Endometrium (tissue), 2 donors: Measurements from ENCODE around the gene SLC38A5.
"Not testable (repeated sequence)": the region's sequence is repeated elsewhere in the genome, so short reads cannot be mapped to it uniquely, and the experiment has no call there.

ENCODE experiments used
- FAIRE-seq: peaks from 2 replicates; lab custom pipeline; 2012; peaks lifted over from hg19 to GRCh38; lab: Jason Lieb, UNC
- donor health status: control.
- donor health status: control.

The SLC38A5 gene

DNA sequence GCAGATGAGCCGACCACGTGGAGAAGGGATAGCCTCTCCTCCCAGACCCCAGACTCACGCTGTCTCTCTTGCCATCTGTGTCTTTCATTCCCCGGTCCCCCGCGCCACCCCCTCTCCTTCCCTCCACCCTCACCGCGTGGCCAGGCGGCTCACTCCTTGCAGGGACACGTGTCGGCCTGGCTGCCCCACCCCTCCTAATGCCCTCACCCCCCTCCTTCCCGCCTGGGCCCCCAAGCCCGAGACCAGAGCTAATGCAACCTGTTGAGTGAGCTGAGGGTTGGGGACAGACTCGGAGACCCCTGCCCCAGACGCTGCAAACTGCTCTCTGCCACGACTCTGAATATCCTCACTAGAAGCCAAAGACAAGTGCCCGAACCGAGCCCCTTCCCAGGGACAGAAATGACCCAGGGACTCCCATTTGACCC lies 1.8 kb downstream of the SLC38A5 start:
- FAIRE-seq: no peak

DNA sequence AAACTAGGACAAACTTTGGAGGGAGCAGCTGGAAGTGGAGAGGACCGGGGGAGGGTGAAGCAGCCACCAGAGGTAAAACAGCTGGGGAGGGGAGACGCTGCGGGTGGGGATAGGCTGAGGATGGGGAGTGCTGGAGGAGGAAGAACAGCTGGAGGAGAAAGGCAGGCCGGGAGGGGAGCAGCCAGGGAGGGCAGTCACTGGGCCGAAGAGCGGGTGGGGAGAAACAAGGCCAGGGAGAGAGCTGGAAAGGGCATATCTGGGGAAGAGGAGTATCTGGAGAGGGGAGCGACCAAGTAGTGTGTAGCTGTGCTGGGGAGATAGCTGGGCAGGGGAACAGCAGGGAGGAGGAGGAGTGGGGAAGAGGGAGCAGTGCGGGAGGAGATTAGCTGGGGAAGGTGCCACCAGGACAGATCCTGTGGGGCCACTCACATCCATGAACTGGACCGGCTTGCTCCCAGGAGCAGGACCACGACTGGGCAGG lies 2.7 kb downstream of the SLC38A5 start:
- no peak for FAIRE-seq

DNA sequence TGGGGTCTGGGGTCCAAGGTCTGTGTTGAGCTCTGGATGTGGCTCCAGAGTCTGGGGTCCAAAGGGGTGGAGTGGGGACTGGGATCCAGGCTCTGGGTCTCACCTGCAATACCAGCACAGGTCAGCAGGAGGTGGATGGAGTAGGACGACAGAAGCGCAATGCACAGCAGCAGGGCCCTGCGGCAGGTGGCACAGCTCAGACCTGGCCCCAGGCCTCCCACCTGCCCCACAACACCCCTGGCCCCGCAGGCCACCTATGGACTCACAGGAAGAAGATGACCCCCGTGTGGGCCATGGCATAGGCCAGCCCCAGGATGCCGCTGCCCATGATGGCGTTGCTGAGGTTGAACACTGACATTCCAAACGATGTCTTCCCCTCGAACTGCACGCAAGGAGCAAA lies 3.4 kb downstream of the SLC38A5 start:
- FAIRE-seq: no peak

DNA sequence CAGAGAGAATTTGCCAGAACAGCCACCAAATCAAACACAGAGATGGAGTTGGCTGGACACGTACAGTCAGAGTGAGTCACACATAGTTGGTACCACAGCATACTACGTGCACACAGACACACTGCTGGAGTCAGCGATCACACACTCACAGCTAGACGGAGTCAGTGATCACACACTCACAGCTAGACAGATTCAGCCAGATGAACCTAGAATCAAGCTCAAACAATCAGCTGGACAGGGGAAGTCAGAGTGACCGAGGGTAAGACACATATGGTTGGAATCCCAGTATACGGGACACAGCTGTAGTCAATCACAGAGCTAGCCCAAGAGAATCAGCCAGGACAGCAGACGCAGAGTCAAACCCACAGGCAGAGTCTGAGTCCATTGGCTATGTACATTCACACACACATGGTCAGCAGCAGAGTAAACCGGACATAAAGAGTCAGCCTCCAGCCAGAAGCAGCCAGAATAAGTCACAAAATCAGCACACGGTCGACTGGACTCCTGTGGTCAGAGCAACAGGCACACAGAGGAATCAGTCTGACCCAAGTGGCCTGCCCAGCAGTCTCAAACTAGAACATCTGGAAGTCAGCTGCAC lies 4.6 kb downstream of the SLC38A5 start:
- no peak for FAIRE-seq

DNA sequence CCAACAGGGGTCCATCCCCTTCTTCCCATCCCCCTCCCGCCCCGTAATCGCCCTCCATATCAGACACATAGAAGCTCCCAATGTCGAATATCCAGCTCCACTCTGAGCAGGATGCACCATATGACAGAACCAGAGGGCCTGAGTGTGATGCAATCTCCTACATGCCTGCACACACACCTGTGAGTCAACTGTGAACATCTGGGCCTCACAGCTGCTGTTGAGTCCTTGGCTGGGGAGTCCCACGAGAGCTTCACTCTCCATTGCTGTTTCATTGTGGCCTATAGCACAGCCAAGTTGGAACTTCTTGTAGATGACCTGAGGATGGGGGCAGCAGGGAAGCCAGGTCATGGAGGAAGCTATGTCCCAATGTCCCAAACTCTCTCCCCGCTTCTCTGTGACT lies 8.2 kb downstream of the SLC38A5 start:
- FAIRE-seq: no peak

DNA sequence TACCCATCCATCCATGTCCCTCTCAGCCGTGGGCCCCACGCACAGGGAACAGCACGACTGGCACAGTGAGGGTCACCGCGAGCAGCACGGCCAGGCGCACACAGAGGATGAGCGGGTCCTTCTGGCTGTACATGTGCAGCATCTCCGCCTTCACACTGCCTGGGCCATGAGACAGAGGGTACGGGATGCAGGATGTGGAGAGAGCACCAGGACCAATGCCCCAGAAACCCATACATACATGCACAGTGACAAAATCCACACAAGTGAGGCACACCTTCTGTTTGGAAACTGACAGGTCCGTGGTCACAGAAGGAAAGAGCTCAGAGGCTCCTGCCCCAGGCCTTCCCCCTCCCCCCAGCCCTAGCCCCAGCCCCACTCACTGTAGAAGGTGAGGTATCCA lies 9.5 kb downstream of the SLC38A5 start:
- no peak for FAIRE-seq

DNA sequence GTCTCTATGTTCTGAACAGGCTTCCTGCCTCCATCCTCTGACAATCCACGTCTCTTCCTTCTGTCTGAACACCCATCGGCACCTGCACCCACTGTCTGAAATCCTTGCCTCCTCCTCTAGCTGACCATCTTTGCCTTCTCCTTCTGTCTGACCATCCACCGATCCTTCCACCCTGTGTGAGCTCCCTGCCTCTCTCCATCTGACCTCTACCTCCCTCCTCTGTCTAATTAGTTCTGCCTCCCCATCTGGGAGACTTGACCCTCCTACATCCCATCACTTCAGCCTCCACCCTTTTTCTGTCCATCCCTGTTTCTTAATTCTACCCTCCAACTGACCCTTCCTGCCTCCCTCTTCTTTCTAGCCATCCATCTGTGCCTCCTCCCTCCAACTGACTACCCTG lies 10.0 kb downstream of the SLC38A5 start:
- FAIRE-seq: no peak

DNA sequence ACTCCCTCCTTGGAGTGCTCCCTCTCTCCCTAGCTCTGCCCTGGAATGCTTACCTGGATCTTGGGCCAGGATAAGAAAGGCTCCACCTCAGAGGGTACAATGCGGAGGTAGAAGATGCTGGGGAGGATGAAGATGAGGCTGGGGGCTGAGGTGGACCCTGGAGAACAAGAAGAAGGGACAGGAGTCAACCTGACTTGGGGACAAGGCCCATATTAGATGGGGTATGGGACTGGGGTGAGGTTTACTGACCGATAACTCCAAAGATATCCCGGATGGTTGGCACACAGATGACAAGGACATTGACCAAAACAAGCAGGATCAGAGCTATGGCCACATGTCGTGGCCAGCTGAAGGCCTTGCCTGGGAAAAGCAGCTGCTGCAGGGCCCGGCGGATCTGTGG lies 10.6 kb downstream of the SLC38A5 start:
- FAIRE-seq: no peak

DNA sequence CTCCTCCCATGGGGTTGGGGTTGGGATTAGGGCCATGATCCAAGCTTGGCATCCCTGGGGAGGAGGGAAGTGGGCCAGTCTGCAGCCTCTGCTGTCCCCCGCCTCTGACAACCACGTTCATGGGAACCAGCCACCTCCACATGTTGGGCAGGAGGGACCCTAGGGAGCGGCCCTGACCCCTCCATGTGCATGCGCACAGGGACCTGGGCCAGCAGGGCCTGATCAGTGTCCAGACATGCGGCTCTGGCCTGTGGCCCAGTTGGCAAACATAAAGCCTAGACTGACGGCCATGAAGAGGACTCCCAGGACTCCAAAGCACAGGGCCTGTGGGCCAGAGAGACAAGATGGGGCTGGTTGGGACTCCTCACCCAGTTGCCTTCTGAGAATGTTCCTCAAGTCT lies 11.3 kb downstream of the SLC38A5 start:
- FAIRE-seq: no peak

DNA sequence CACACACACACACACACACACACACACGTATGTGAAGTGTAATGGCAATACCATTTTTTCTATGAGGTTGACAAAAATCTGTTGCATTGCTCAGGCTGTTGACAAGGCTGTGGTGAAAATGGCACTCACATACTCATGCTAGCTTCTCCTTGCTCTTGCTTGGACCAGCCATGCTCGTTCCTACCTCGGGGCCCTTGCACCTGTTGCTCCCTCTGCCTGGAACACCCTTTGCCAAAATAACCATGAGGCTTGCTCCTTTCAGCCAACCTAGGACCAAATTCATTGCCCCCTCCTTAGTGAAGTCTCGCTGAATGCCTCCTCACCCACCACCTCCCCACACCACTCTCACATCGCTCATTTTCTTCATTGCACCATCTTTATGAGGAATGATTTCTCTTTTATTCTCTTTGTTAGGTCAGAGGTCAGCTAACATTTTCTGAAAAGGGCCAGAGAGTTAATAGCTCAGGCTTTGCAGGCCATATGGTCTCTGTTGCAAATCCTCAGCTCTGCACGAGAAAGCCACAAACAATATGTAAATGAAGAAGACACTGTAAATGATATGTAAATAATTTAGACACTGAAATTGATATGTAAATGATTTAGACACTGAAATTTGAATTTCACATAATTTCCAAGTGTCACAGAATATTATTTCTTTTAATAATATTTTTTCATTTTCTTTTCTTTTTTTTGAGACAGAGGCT lies 13.3 kb downstream of the SLC38A5 start:
- FAIRE-seq: no peak

DNA sequence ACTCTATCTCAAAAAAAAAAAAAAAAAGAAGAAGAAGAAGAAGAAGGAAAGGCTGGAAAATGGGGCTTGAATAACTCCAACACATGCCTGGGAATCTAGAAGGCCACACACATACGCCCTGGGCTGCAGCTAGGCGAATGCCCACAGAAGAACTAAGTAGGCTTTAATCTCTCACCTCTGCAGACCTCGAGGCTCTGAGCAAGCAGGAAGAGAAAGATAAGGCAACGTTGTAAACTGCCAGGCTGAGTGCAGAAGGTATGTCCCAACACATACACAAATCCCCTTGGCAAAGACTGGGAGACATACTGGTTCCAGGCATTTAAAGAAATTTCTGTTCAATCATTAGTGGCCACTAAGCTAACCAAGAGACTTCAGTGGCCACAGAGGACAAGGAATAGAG lies 18.4 kb downstream of the SLC38A5 start:
- no peak for FAIRE-seq

DNA sequence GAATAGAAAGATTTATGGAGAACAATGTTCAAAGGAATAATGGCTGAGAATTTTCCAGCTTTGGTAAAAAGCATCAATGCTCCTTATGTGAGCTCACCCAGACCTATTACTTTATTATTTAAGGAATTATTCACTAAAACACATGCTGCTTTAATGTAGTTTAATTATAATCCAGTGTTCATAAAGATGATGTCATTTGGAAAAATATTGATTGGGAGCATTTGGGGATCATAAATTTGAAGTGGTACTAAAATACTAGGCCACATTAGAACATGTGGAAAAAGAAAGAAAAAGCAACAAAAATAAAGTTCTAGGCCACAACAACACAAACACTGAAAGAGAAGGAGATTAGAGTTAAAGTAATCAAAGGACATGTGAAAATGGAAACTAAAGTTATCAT lies 20.0 kb downstream of the SLC38A5 start:
- FAIRE-seq: no peak

DNA sequence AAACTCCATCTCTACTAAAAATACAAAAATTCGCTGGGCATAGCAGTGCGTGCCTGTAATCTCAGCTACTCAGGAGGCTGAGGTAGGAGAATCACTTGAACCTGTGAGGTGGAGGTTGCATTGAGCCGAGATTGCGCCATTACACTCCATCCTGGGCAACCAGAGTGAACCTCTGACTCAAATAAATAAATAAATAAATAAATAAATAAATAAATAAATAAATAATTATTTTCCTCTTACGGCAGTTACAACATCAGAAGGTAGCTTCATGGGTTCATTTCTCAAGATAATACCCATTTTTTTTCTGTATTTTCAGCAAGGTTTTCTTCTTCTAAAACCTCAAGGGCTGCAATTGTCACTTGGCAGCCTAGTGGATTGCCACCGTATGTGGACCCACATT lies 22.9 kb downstream of the SLC38A5 start:
- not testable (repeated sequence) for FAIRE-seq

DNA sequence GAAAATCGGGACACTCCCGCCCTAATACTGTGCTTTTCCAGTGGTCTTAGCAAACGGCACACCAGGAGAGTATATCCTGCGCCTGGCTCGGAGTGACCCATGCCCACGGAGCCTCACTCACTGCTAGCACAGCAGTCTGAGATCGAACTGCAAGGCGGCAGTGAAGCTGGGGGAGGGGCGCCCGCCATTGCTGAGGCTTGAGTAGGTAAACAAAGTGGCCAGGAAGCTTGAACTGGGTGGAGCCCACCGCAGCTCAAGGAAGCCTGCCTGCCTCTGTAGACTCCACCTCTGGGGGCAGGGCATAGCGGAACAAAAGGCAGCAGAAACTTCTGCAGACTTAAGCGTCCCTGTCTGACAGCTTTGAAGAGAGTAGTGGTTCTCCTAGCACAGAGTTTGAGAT lies 36.3 kb downstream of the SLC38A5 start:
- FAIRE-seq: not testable (repeated sequence)

DNA sequence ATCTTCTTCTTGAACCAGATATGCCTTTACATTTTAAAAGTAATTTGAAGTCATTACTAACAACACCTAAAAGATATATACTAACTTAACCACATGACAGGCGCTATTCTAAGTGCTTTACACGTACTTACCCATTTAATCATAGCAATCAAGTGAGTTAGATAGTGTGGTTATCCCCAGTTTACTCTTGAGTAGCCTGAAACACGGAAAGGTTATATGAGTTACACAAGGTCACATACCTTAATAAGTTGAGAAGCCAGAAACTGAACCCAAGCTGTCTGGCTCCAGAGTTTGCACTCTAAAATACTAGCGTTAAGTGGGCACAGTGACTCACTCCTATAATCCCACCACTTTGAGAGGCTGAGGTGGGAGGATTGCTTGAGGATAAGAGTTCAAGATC lies 39.9 kb downstream of the SLC38A5 start:
- FAIRE-seq: not testable (repeated sequence)

DNA sequence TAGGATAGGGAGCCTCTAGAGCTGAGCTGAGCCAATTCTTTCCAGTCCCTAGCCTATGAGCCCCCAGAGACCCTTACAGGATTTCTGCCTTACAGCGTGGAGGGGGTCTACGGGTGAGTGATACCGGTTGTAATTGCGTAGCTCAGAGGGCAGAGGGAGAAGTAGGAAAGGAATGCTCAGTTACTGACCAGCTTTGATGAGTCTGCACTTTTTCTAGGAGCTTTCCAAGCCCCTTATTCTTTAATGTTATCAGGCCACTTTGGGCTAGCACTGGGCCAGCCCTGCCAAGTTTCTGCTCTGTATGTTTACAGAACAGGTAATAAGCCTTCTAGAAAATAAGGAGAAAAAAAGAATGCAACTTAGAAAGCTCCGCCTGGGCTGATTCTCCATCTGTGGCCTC lies 40.5 kb downstream of the SLC38A5 start:
- FAIRE-seq: not testable (repeated sequence)

DNA sequence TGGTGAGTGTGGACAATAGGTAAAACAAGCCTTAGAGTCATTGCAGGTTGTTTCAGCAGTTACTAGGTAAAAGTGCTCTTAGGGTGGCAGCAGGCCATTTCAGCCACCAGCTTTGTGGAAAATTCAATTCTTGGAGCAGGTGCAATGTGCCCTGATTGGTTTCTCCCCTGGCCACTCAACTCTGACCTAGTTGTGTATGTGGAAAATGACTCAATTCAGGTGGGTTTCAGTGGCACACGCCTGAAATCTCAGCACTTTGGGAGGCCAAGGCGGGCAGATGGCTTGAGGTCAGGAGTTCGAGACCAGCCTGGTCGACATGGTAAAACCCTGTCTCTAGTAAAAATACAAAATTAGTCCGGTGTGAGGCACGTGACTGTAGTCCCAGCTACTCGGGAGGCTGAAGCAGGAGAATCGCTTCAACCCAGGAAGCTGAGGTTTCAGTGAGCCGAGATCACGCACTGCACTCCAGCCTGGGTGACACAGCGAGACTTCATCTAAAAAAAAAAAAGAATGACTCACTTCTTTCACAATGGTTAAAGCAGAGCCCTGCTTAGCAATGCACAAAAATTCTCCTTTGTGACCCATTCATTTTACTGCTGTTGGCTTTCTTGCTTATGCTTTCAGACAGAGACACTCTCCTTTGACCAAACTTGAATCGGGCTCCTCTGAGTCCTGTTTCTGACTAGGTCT lies 42.9 kb downstream of the SLC38A5 start:
- FAIRE-seq: not testable (repeated sequence)

DNA sequence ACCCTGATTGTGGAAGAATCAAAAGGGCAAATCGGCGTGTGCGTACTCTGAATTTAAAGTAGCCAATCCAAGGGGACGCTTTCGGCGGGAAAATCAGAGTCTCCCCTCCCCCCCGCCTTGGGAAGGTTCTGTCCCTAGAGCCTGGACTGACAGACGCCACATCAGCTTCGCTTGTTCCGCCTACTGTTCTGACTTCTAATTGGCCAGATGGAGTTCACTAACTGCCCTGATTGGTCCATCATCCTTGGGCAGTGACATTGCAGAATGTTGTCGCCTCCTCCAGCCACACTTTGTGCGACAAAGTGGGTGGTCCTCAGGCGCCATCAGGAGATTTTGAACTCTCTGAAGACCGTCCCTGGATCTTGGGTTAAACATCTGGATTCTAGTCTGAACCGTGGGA lies 58.2 kb downstream of the SLC38A5 start, which contains the start of gene SSX4B:
Gene SSX4B (minus strand): TSS at position 101 of the 400 bp plus-strand sequence. CDS start 588 bp downstream, outside the sequence.
- not testable (repeated sequence) for FAIRE-seq
